OCI-LY7 (cell line): ENCODE measurements around the gene MSRB1.

Experiments
- EZH2phosphoT487 ChIP-seq: fragments of 200-600 bp; sonication (generic); IDR thresholded peaks from 2 replicates; pipeline ENCODE4 v1.6.1; 2018; ENCODE audit warnings: low read depth, borderline replicate concordance, mild to moderate bottlenecking, mixed run types, antibody characterized with exemption, low read length, moderate library complexity, mixed read lengths
- TF ChIP-seq, protein P1 (sequence below): fragments of 200-600 bp; sonication (generic); conservative IDR thresholded peaks from 2 replicates; pipeline ENCODE4 v1.5.1; 2014; ENCODE audit warnings: mild to moderate bottlenecking, antibody characterized with exemption, low read length, moderate library complexity, mixed read lengths

DNA sequence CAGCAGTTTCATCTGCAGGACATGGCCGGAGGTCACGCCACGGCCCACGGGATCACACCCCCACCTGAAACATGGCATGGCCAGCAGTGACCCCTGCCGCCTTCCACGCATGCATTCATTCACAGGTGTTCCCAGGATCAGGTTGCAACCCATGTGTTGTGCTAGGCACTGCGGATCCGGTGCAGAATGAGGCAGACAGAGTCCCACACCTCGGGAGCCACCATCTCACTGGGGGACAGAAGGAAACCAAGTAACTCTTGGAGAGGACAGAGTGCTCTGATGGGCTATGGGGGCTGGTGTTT lies 4.3 kb upstream of the MSRB1 start:
- TF ChIP-seq, protein P1, sequence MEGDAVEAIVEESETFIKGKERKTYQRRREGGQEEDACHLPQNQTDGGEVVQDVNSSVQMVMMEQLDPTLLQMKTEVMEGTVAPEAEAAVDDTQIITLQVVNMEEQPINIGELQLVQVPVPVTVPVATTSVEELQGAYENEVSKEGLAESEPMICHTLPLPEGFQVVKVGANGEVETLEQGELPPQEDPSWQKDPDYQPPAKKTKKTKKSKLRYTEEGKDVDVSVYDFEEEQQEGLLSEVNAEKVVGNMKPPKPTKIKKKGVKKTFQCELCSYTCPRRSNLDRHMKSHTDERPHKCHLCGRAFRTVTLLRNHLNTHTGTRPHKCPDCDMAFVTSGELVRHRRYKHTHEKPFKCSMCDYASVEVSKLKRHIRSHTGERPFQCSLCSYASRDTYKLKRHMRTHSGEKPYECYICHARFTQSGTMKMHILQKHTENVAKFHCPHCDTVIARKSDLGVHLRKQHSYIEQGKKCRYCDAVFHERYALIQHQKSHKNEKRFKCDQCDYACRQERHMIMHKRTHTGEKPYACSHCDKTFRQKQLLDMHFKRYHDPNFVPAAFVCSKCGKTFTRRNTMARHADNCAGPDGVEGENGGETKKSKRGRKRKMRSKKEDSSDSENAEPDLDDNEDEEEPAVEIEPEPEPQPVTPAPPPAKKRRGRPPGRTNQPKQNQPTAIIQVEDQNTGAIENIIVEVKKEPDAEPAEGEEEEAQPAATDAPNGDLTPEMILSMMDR: no peak
- TF ChIP-seq EZH2phosphoT487: no peak
